CD4-positive, alpha-beta T cell treated with Interleukin-6 for 4 hours (primary cell): ENCODE data around the gene SETD3.

ENCODE experiments used
- DNase-seq: peaks from one replicate; pipeline ENCODE4 v3.0.0-alpha.2; 2020; ENCODE audit warnings: mixed read lengths

SETD3 gene

GRCh38 chr14:99418242-99418641 lies 62.4 kb downstream of the SETD3 start:
- DNase-seq = no peak

GRCh38 chr14:99416909-99417308 lies 63.8 kb downstream of the SETD3 start:
- DNase-seq = no peak

GRCh38 chr14:99415496-99416281 lies 65.0 kb downstream of the SETD3 start:
- DNase-seq = peak; percentile 68

- DNase-seq = no peak
Observed at GRCh38 chr14:99413911-99414310, 66.7 kb downstream of the SETD3 start.

- DNase-seq = no peak
Observed at GRCh38 chr14:99413172-99413571, 67.5 kb downstream of the SETD3 start.

GRCh38 chr14:99412117-99413061 lies 68.3 kb downstream of the SETD3 start:
- DNase-seq = no peak

GRCh38 chr14:99410019-99410418 lies 70.6 kb downstream of the SETD3 start:
- no peak for DNase-seq

GRCh38 chr14:99408971-99409289 lies 71.7 kb downstream of the SETD3 start:
- no peak for DNase-seq

GRCh38 chr14:99408286-99408970 lies 72.2 kb downstream of the SETD3 start:
- no peak for DNase-seq

- no peak for DNase-seq
Observed at GRCh38 chr14:99407416-99407815, 73.2 kb downstream of the SETD3 start.

- DNase-seq = no peak
Observed at GRCh38 chr14:99402950-99403349, 77.7 kb downstream of the SETD3 start.

GRCh38 chr14:99402285-99402648 lies 78.4 kb downstream of the SETD3 start:
- DNase-seq = no peak

GRCh38 chr14:99401621-99402284 lies 78.9 kb downstream of the SETD3 start:
- no peak for DNase-seq

- DNase-seq = no peak
Observed at GRCh38 chr14:99401211-99401610, 79.4 kb downstream of the SETD3 start.

- no peak for DNase-seq
Observed at GRCh38 chr14:99397698-99398097, 83.0 kb downstream of the SETD3 start.

- peak; percentile 40 for DNase-seq
Observed at GRCh38 chr14:99395909-99396530, 84.6 kb downstream of the SETD3 start.

- DNase-seq = no peak
Observed at GRCh38 chr14:99394602-99395156, 86.0 kb downstream of the SETD3 start.

GRCh38 chr14:99393059-99393655 lies 87.5 kb downstream of the SETD3 start:
- DNase-seq = peak; percentile 42

GRCh38 chr14:99391671-99392070 lies 89.0 kb downstream of the SETD3 start:
- DNase-seq = no peak

GRCh38 chr14:99389174-99389826 lies 91.4 kb downstream of the SETD3 start:
- DNase-seq = peak; percentile 52

- DNase-seq = no peak
Observed at GRCh38 chr14:99388286-99388685, 92.4 kb downstream of the SETD3 start.
